Activated CD8-positive, alpha-beta memory T cell treated with anti-CD3 and anti-CD28 coated beads for 36 hours (primary cell): ENCODE data around the gene RPS3A. TPM values are rescaled to one million over a fixed set of nuclear protein-coding genes. Genes with fewer than 3 reads are reported as not detected.

Experiments used
- total RNA-seq, 2 experiments: library from RNA; stranded (reverse); gene quantifications; one replicate each; pipeline ENCODE4 v1.2.3, GENCODE V29; 2021

Gene RPS3A
- total RNA-seq, 2 experiments from 2014 or later, result 2,617 to 2,664 TPM

Other genes starting within 250 kb of the RPS3A start
- 10 to 100 TPM; 62.2 to 64.8 TPM for gene LRBA, start 84.3 kb upstream of the RPS3A start, total RNA-seq
- not detected for gene PRSS48, start 177.5 kb downstream of the RPS3A start, total RNA-seq
- gene SH3D19, start 226.0 kb downstream of the RPS3A start, total RNA-seq, result not detected